ENCODE results near the gene GID8.
A peak's percentile ranks its signal among the peaks of the same experiment; 100 is the strongest.

Gene GID8

GRCh38 chr20:62933966-62934365 lies 4.0 kb upstream of the GID8 start:
- no peak overlapping the region for H2AFZ ChIP-seq (ENCODE audit: low read length, unreplicated experiment)
- H3K4me1 ChIP-seq (ENCODE audit: control insufficient read depth, insufficient read depth, low read length, unreplicated experiment) = peaks cover 29% of the 10 kb centered on the region
- H3K27me3 ChIP-seq (ENCODE audit: insufficient read depth, low read length) = no peaks in the 10 kb centered on the region
- H3K27ac ChIP-seq (ENCODE audit: low read depth, low read length) = no peak overlapping the region
- H3K79me2 ChIP-seq (ENCODE audit: control insufficient read depth, insufficient read depth, low read length, unreplicated experiment) = peaks cover 95% of the 10 kb centered on the region
- H3K4me3 ChIP-seq (ENCODE audit: low read depth, low read length) = no peak overlapping the region
- H3K36me3 ChIP-seq (ENCODE audit: insufficient read depth, low read length) = peaks cover 8% of the 10 kb centered on the region

GRCh38 chr20:62935204-62935967 lies 2.6 kb upstream of the GID8 start:
- peak overlapping the region; percentile 92 for H3K4me3 ChIP-seq (ENCODE audit: low read depth, low read length)
- peaks cover 30% of the 10 kb centered on the region for H3K4me1 ChIP-seq (ENCODE audit: control insufficient read depth, insufficient read depth, low read length, unreplicated experiment)
- H3K27ac ChIP-seq (ENCODE audit: low read depth, low read length) = no peak overlapping the region

GRCh38 chr20:62935968-62936585 lies 1.9 kb upstream of the GID8 start:
- Histone ChIP-seq H3K4me1 (ENCODE audit: control insufficient read depth, insufficient read depth, low read length, unreplicated experiment) (peaks cover 23% of the 10 kb centered on the region), H3K36me3 (ENCODE audit: insufficient read depth, low read length) (peaks cover 13% of the 10 kb centered on the region), H3K4me3 (ENCODE audit: low read depth, low read length) (peak overlapping the region; percentile 92)

More at GRCh38 chr20:62935204-62935967, 2.6 kb upstream of the GID8 start:
- Histone ChIP-seq H3K36me3 (ENCODE audit: insufficient read depth, low read length) (peaks cover 8% of the 10 kb centered on the region), H2AFZ (ENCODE audit: low read length, unreplicated experiment) (no peak overlapping the region), H3K79me2 (ENCODE audit: control insufficient read depth, insufficient read depth, low read length, unreplicated experiment) (peaks cover 94% of the 10 kb centered on the region), H3K27me3 (ENCODE audit: insufficient read depth, low read length) (no peaks in the 10 kb centered on the region)

GRCh38 chr20:62937268-62938104 lies 461 bp upstream of the GID8 start:
- peak overlapping the region; percentile 84 for H3K27ac ChIP-seq (ENCODE audit: low read depth, low read length)

More at GRCh38 chr20:62935968-62936585, 1.9 kb upstream of the GID8 start:
- Histone ChIP-seq H3K27me3 (ENCODE audit: insufficient read depth, low read length) (no peaks in the 10 kb centered on the region), H3K79me2 (ENCODE audit: control insufficient read depth, insufficient read depth, low read length, unreplicated experiment) (peaks cover 94% of the 10 kb centered on the region), H2AFZ (ENCODE audit: low read length, unreplicated experiment) (no peak overlapping the region), H3K27ac (ENCODE audit: low read depth, low read length) (no peak overlapping the region)

GRCh38 chr20:62940875-62941274 lies 2.9 kb downstream of the GID8 start:
- Histone ChIP-seq H3K4me1 (ENCODE audit: control insufficient read depth, insufficient read depth, low read length, unreplicated experiment) (peaks cover 14% of the 10 kb centered on the region), H3K36me3 (ENCODE audit: insufficient read depth, low read length) (peaks cover 27% of the 10 kb centered on the region), H3K27ac (ENCODE audit: low read depth, low read length) (no peak overlapping the region)

More at GRCh38 chr20:62937268-62938104, 461 bp upstream of the GID8 start:
- Histone ChIP-seq H3K27me3 (ENCODE audit: insufficient read depth, low read length) (no peaks in the 10 kb centered on the region), H3K36me3 (ENCODE audit: insufficient read depth, low read length) (peaks cover 19% of the 10 kb centered on the region), H2AFZ (ENCODE audit: low read length, unreplicated experiment) (peak overlapping the region; percentile 81), H3K4me1 (ENCODE audit: control insufficient read depth, insufficient read depth, low read length, unreplicated experiment) (peaks cover 22% of the 10 kb centered on the region), H3K79me2 (ENCODE audit: control insufficient read depth, insufficient read depth, low read length, unreplicated experiment) (peaks cover 94% of the 10 kb centered on the region), H3K4me3 (ENCODE audit: low read depth, low read length) (peak overlapping the region; percentile 92)

GRCh38 chr20:62941792-62942191 lies 3.8 kb downstream of the GID8 start:
- Histone ChIP-seq H3K27me3 (ENCODE audit: insufficient read depth, low read length) (no peaks in the 10 kb centered on the region), H3K79me2 (ENCODE audit: control insufficient read depth, insufficient read depth, low read length, unreplicated experiment) (peaks cover 56% of the 10 kb centered on the region), H3K4me1 (ENCODE audit: control insufficient read depth, insufficient read depth, low read length, unreplicated experiment) (peaks cover 10% of the 10 kb centered on the region), H3K27ac (ENCODE audit: low read depth, low read length) (no peak overlapping the region), H2AFZ (ENCODE audit: low read length, unreplicated experiment) (no peak overlapping the region), H3K36me3 (ENCODE audit: insufficient read depth, low read length) (peaks cover 35% of the 10 kb centered on the region), H3K4me3 (ENCODE audit: low read depth, low read length) (no peak overlapping the region; the same call in 1 of the 2 replicates)

More at GRCh38 chr20:62940875-62941274, 2.9 kb downstream of the GID8 start:
- Histone ChIP-seq H3K79me2 (ENCODE audit: control insufficient read depth, insufficient read depth, low read length, unreplicated experiment) (peaks cover 65% of the 10 kb centered on the region), H3K4me3 (ENCODE audit: low read depth, low read length) (no peak overlapping the region), H2AFZ (ENCODE audit: low read length, unreplicated experiment) (no peak overlapping the region), H3K27me3 (ENCODE audit: insufficient read depth, low read length) (no peaks in the 10 kb centered on the region)

GRCh38 chr20:62942456-62942855 lies 4.5 kb downstream of the GID8 start:
- H2AFZ ChIP-seq (ENCODE audit: low read length, unreplicated experiment) = no peak overlapping the region
- no peak overlapping the region for H3K4me3 ChIP-seq (ENCODE audit: low read depth, low read length)
- no peaks in the 10 kb centered on the region for H3K27me3 ChIP-seq (ENCODE audit: insufficient read depth, low read length)
- peaks cover 42% of the 10 kb centered on the region for H3K36me3 ChIP-seq (ENCODE audit: insufficient read depth, low read length)
- peaks cover 50% of the 10 kb centered on the region for H3K79me2 ChIP-seq (ENCODE audit: control insufficient read depth, insufficient read depth, low read length, unreplicated experiment)
- H3K4me1 ChIP-seq (ENCODE audit: control insufficient read depth, insufficient read depth, low read length, unreplicated experiment) = peaks cover 10% of the 10 kb centered on the region
- no peak overlapping the region for H3K27ac ChIP-seq (ENCODE audit: low read depth, low read length)

- H3K79me2 ChIP-seq (ENCODE audit: control insufficient read depth, insufficient read depth, low read length, unreplicated experiment) = peaks cover 44% of the 10 kb centered on the region
- H3K4me3 ChIP-seq (ENCODE audit: low read depth, low read length) = no peak overlapping the region
- H2AFZ ChIP-seq (ENCODE audit: low read length, unreplicated experiment) = no peak overlapping the region
- no peak overlapping the region for H3K27ac ChIP-seq (ENCODE audit: low read depth, low read length)
- H3K36me3 ChIP-seq (ENCODE audit: insufficient read depth, low read length) = peaks cover 51% of the 10 kb centered on the region
- no peaks in the 10 kb centered on the region for H3K27me3 ChIP-seq (ENCODE audit: insufficient read depth, low read length)
- peaks cover 10% of the 10 kb centered on the region for H3K4me1 ChIP-seq (ENCODE audit: control insufficient read depth, insufficient read depth, low read length, unreplicated experiment)
Measured at GRCh38 chr20:62943396-62943795, 5.4 kb downstream of the GID8 start.

- Histone ChIP-seq H3K4me1 (ENCODE audit: control insufficient read depth, insufficient read depth, low read length, unreplicated experiment) (peaks cover 8% of the 10 kb centered on the region), H3K79me2 (ENCODE audit: control insufficient read depth, insufficient read depth, low read length, unreplicated experiment) (peaks cover 36% of the 10 kb centered on the region), H3K27me3 (ENCODE audit: insufficient read depth, low read length) (no peaks in the 10 kb centered on the region), H3K27ac (ENCODE audit: low read depth, low read length) (no peak overlapping the region), H3K4me3 (ENCODE audit: low read depth, low read length) (no peak overlapping the region), H3K36me3 (ENCODE audit: insufficient read depth, low read length) (peaks cover 57% of the 10 kb centered on the region), H2AFZ (ENCODE audit: low read length, unreplicated experiment) (no peak overlapping the region)
Measured at GRCh38 chr20:62944184-62944583, 6.2 kb downstream of the GID8 start.

GRCh38 chr20:62944746-62945145 lies 6.8 kb downstream of the GID8 start:
- H3K79me2 ChIP-seq (ENCODE audit: control insufficient read depth, insufficient read depth, low read length, unreplicated experiment) = peaks cover 30% of the 10 kb centered on the region
- peaks cover 62% of the 10 kb centered on the region for H3K36me3 ChIP-seq (ENCODE audit: insufficient read depth, low read length)

More at GRCh38 chr20:62944746-62945145, 6.8 kb downstream of the GID8 start:
- Histone ChIP-seq H3K27ac (ENCODE audit: low read depth, low read length) (no peak overlapping the region), H3K4me1 (ENCODE audit: control insufficient read depth, insufficient read depth, low read length, unreplicated experiment) (peaks cover 2% of the 10 kb centered on the region), H3K27me3 (ENCODE audit: insufficient read depth, low read length) (no peaks in the 10 kb centered on the region), H3K4me3 (ENCODE audit: low read depth, low read length) (no peak overlapping the region), H2AFZ (ENCODE audit: low read length, unreplicated experiment) (no peak overlapping the region)

Measured in ACC112 (cell line).